Stimulated activated CD8-positive, alpha-beta memory T cell treated with anti-CD3 and anti-CD28 coated beads, Interleukin-15, amount 100 ng/mL, for 4 hours (primary cell): Measurements from ENCODE around the gene ARHGAP22.

Experiments
- DNase-seq, 2 donors: peaks; one replicate each; pipeline ENCODE4 v3.0.0-alpha.2; 2020; ENCODE audit warnings: low read depth in 2 of 2

The ARHGAP22 gene

GRCh38 chr10:48463318-48464003 is 141.4 kb downstream of the ARHGAP22 start:
- no peak for DNase-seq

GRCh38 chr10:48462482-48463020 is 142.3 kb downstream of the ARHGAP22 start:
- DNase-seq: no peak

- DNase-seq: no peak
Measured at GRCh38 chr10:48461623-48462481, 143.0 kb downstream of the ARHGAP22 start.

- DNase-seq: no peak
Measured at GRCh38 chr10:48460182-48460581, 144.7 kb downstream of the ARHGAP22 start.

GRCh38 chr10:48459270-48460150 is 145.4 kb downstream of the ARHGAP22 start:
- no peak for DNase-seq

GRCh38 chr10:48458662-48459048 is 146.2 kb downstream of the ARHGAP22 start:
- DNase-seq: no peak

- no peak for DNase-seq
Measured at GRCh38 chr10:48457949-48458661, 146.8 kb downstream of the ARHGAP22 start.

GRCh38 chr10:48456808-48457761 is 147.8 kb downstream of the ARHGAP22 start:
- DNase-seq: no peak

GRCh38 chr10:48456361-48456804 is 148.5 kb downstream of the ARHGAP22 start:
- DNase-seq: no peak

- no peak for DNase-seq
Measured at GRCh38 chr10:48455392-48456151, 149.3 kb downstream of the ARHGAP22 start.

GRCh38 chr10:48455055-48455391 is 149.8 kb downstream of the ARHGAP22 start:
- no peak for DNase-seq

- no peak for DNase-seq
Measured at GRCh38 chr10:48454302-48455054, 150.4 kb downstream of the ARHGAP22 start.

- no peak for DNase-seq
Measured at GRCh38 chr10:48453451-48454301, 151.2 kb downstream of the ARHGAP22 start.

GRCh38 chr10:48452879-48453412 is 151.9 kb downstream of the ARHGAP22 start:
- DNase-seq: no peak

- no peak for DNase-seq
Measured at GRCh38 chr10:48451969-48452878, 152.6 kb downstream of the ARHGAP22 start.

GRCh38 chr10:48450741-48451466 is 154.0 kb downstream of the ARHGAP22 start:
- no peak for DNase-seq
